Mammary epithelial cell (primary cell): ENCODE data around the gene OR2A12.

Experiments
- EZH2 ChIP-seq: IDR thresholded peaks from 2 replicates; pipeline ENCODE4 v1.6.1; 2012; ENCODE audit warnings: low read length, inconsistent platforms, borderline replicate concordance
- TF ChIP-seq, protein P1 (sequence below), 2 donors: IDR thresholded peaks in 1 of 2; conservative IDR thresholded peaks in 1 of 2; 2 replicates each; pipeline ENCODE4 v1.5.1; 2011 to 2012; ENCODE audit warnings: inconsistent platforms in 2 of 2, low read length in 2 of 2, mild to moderate bottlenecking in 2 of 2, control low read depth in 1 of 2, low read depth in 1 of 2; ENCODE audit not compliant: insufficient read depth in 1 of 2; ENCODE audit errors: extremely low read depth in 1 of 2

DNA sequence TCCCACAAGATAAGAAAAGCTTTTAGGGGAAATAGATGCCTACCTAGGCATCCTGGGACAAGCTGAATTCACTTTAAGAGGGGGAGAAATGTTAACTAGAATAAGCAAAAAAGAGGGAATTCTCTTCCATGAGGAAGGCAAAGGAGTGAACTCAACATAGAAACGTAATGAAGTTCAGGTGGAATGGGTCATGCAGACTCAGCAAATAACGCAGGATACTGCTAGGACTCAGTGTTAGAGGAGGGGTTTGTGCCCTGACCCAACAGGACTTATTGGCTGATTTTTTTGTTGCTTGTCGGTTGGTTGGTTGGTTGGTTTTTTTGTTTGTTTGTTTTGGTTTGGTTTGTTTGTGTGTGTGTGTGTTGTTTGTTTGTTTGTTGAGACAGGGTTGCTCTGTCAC, 46.2 kb downstream of the OR2A12 start:
- TF ChIP-seq, protein P1, sequence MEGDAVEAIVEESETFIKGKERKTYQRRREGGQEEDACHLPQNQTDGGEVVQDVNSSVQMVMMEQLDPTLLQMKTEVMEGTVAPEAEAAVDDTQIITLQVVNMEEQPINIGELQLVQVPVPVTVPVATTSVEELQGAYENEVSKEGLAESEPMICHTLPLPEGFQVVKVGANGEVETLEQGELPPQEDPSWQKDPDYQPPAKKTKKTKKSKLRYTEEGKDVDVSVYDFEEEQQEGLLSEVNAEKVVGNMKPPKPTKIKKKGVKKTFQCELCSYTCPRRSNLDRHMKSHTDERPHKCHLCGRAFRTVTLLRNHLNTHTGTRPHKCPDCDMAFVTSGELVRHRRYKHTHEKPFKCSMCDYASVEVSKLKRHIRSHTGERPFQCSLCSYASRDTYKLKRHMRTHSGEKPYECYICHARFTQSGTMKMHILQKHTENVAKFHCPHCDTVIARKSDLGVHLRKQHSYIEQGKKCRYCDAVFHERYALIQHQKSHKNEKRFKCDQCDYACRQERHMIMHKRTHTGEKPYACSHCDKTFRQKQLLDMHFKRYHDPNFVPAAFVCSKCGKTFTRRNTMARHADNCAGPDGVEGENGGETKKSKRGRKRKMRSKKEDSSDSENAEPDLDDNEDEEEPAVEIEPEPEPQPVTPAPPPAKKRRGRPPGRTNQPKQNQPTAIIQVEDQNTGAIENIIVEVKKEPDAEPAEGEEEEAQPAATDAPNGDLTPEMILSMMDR (conservative IDR thresholded peaks at IDR 0.05 in 1 of 2, IDR thresholded peaks at IDR 0.05 in 1 of 2; ENCODE audit: extremely low read depth in 1 of 2, insufficient read depth in 1 of 2, low read depth in 1 of 2, low read length in 2 of 2), result no peak
- TF ChIP-seq EZH2, result no peak
